Brain microvascular endothelial cell (primary cell): Measurements from ENCODE around the gene ZBTB16.

Experiments used
- DNase-seq: peaks from one replicate; pipeline ENCODE4 v3.0.0-alpha.2; 2020
- H3K27ac ChIP-seq: fragments of 250-450 bp; sonication (Bioruptor Pico); 2 replicates; pipeline ENCODE4 v1.5.1; 2020; ENCODE audit warnings: mild to moderate bottlenecking, moderate library complexity
- H3K27me3 ChIP-seq: fragments of 250-450 bp; sonication (Bioruptor Pico); replicated peaks from 2 replicates; pipeline ENCODE4 v1.5.1; 2020; ENCODE audit warnings: mild to moderate bottlenecking
- H3K36me3 ChIP-seq: fragments of 250-450 bp; sonication (Bioruptor Pico); replicated peaks from 2 replicates; pipeline ENCODE4 v1.5.1; 2020; ENCODE audit warnings: mild to moderate bottlenecking
- H3K4me3 ChIP-seq: 2 replicates; pipeline ENCODE4 v1.5.1; 2011; ENCODE audit warnings: low read depth, mild to moderate bottlenecking, control low read depth, low read length, moderate library complexity
- in situ Hi-C: cut with HindIII; loops from 2 replicates; pipeline ENCODE4 v1.10.0; 2017; ENCODE audit warnings: low sequenced_read_pairs, low pct_ligation_motif_present
- TF ChIP-seq, protein P1 (sequence below): IDR thresholded peaks from 2 replicates; pipeline ENCODE4 v1.5.1; 2011; ENCODE audit warnings: low read depth, mild to moderate bottlenecking, moderate library complexity, low read length, control low read depth, inconsistent platforms; ENCODE audit errors: missing control alignments

ZBTB16 gene

GRCh38 chr11:114074546-114075343 lies 15.2 kb downstream of the ZBTB16 start:
- H3K4me3 ChIP-seq: no peak overlapping the region
- no peak for DNase-seq
- peaks cover 20% of the 10 kb centered on the region for H3K27me3 ChIP-seq
- H3K36me3 ChIP-seq: no peaks in the 10 kb centered on the region
- H3K27ac ChIP-seq: no peak overlapping the region
- in situ Hi-C loops: no loop called here
- TF ChIP-seq, protein P1, sequence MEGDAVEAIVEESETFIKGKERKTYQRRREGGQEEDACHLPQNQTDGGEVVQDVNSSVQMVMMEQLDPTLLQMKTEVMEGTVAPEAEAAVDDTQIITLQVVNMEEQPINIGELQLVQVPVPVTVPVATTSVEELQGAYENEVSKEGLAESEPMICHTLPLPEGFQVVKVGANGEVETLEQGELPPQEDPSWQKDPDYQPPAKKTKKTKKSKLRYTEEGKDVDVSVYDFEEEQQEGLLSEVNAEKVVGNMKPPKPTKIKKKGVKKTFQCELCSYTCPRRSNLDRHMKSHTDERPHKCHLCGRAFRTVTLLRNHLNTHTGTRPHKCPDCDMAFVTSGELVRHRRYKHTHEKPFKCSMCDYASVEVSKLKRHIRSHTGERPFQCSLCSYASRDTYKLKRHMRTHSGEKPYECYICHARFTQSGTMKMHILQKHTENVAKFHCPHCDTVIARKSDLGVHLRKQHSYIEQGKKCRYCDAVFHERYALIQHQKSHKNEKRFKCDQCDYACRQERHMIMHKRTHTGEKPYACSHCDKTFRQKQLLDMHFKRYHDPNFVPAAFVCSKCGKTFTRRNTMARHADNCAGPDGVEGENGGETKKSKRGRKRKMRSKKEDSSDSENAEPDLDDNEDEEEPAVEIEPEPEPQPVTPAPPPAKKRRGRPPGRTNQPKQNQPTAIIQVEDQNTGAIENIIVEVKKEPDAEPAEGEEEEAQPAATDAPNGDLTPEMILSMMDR: no peak

GRCh38 chr11:114075344-114075610 lies 15.8 kb downstream of the ZBTB16 start:
- DNase-seq: no peak
- TF ChIP-seq, protein P1: no peak
- Histone ChIP-seq H3K36me3 (no peaks in the 10 kb centered on the region), H3K4me3 (no peak overlapping the region), H3K27ac (no peak overlapping the region), H3K27me3 (peaks cover 20% of the 10 kb centered on the region)
- in situ Hi-C loops: no loop called here

- TF ChIP-seq, protein P1: peak; percentile 82
- Histone ChIP-seq H3K4me3 (no peak overlapping the region), H3K27me3 (peaks cover 20% of the 10 kb centered on the region), H3K27ac (no peak overlapping the region), H3K36me3 (no peaks in the 10 kb centered on the region)
- in situ Hi-C loops: no loop called here
- peak; percentile 44 for DNase-seq
Observed at GRCh38 chr11:114075891-114076441, 16.5 kb downstream of the ZBTB16 start.

- TF ChIP-seq, protein P1: no peak
- no peak overlapping the region for H3K4me3 ChIP-seq
- peaks cover 19% of the 10 kb centered on the region for H3K27me3 ChIP-seq
- H3K36me3 ChIP-seq: no peaks in the 10 kb centered on the region
- no peak for DNase-seq
- in situ Hi-C loops: no loop called here
- H3K27ac ChIP-seq: no peak overlapping the region
Observed at GRCh38 chr11:114076921-114077331, 17.4 kb downstream of the ZBTB16 start.

DNA sequence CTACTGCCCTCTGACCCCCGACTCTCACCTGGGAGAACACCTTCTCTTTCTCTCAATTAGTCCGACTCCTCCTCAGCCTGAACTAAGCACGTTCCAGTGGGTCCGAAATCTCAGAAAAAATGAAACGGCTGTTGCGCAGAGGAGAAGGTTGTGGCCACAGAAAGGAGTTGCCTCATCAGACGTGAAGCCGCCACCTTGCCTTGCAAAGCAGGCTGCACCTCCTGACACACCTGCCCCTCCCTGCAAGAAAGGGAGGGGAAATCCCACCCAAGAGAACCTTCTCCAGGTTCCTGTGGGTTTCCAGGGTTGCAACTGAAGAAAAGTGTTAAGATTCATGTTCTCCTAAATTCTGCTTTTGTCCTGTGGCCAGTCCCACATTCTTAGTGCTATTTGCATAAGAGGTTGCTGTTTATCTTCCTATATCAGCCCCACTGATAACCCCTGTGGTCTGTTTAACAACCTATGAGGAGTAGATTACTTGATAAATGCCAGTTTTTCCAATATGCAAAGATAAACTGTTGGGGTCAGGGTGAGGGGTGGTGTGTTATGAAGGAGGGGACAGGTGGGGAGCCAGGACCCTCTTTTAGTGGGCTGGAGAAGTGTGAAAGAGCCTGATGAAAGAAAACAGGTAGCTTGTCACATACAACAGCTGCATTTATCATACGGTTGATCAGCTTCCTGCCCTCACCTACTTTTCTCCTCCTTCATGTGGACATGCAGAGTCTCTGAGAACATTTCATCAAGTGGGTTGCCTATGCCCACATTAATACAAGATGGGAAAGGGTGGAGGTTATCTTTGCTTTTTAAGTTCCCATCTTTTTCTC lies 18.2 kb downstream of the ZBTB16 start:
- Histone ChIP-seq H3K36me3 (no peaks in the 10 kb centered on the region), H3K27ac (no peak overlapping the region), H3K27me3 (peaks cover 17% of the 10 kb centered on the region), H3K4me3 (no peak overlapping the region)
- in situ Hi-C loops: no loop called here
- TF ChIP-seq, protein P1: no peak
- DNase-seq: no peak
